ENCODE results near the gene PIGR. TPM values are rescaled to one million over a fixed set of nuclear protein-coding genes. Genes with fewer than 3 reads are reported as not detected.

The PIGR gene
- total RNA-seq, 1 experiment from 2014 or later = 2.6 TPM

DNA sequence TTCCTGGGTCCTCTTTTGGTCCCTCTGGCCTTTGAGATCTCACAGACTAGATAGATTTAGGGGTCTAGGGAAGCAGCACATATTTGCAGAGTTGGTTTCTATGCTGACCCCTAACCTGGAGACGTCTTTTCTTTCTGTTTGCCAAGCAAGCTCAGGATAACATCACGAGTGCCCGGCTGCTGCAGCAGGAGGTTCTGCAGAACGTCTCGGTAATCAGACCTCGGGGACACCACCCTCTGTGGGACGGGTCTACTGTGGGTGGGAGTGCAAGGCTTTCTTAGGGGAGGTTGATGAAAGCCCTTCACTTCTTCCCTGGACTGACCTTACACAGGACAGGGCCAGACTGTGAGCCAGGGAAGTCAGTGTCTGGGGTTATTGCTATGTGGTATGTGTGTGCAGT is 46.1 kb downstream of the PIGR start:
- Histone ChIP-seq H3K27me3 (ENCODE audit: insufficient read depth, low read length) (no peaks in the 10 kb centered on the region), H3K9me2 (ENCODE audit: insufficient read depth) (no peaks in the 10 kb centered on the region), H3K4me1 (ENCODE audit: control insufficient read depth in 1 of 2, insufficient read depth in 2 of 2, low read length in 2 of 2) (peaks cover 9 to 24% of the 10 kb centered on the region in 2 experiments), H3K4me3 (replicated peaks in 1 of 2; ENCODE audit: low read depth in 1 of 2, low read length in 2 of 2) (no peak overlapping the region), H2AFZ (ENCODE audit: low read depth, low read length, poor library complexity, severe bottlenecking) (no peak overlapping the region), H3K79me2 (ENCODE audit: insufficient read depth, low read length) (no peaks in the 10 kb centered on the region), H3K9me3 (ENCODE audit: control insufficient read depth in 1 of 2, insufficient read depth in 1 of 2, low read depth in 1 of 2, low read length in 2 of 2) (no peaks in the 10 kb centered on the region), H4K20me1 (ENCODE audit: insufficient read depth) (no peaks in the 10 kb centered on the region), H3K36me3 (ENCODE audit: control insufficient read depth in 1 of 2, insufficient read depth in 2 of 2, low read length in 2 of 2) (no peaks in the 10 kb centered on the region), H3K4me2 (ENCODE audit: low read length) (no peak overlapping the region), H3K9ac (ENCODE audit: low read length) (no peak overlapping the region), H3K27ac (ENCODE audit: low read depth, low read length) (no peak overlapping the region)
- ATAC-seq (no peak), DNase-seq (ENCODE audit: low read depth, low spot score) (no peak)
- ChIA-PET POLR2A (no interaction called here), CTCF (interaction anchor here (2.0 kb wide), 1 partner anchor 12 kb away, joined by 5 read pairs; no protein-coding TSS in a partner anchor), RAD21 (ENCODE audit: low non-redundant PET in 1 of 2, low total read pairs in 2 of 2, uncharacterized antibody in 2 of 2, unreplicated experiment in 2 of 2) (no interaction called here)
- no TSS peak for BruUV-seq (replicated peaks)
- TF ChIP-seq ZNF274 (IDR thresholded peaks at IDR 0.05; ENCODE audit: low read depth, low read length) (no peak), EZH2phosphoT487 (IDR thresholded peaks at IDR 0.05; ENCODE audit: borderline replicate concordance) (no peak), CBX3 (IDR thresholded peaks at IDR 0.05; ENCODE audit: low read depth) (no peak), ELF1 (IDR thresholded peaks at IDR 0.05; ENCODE audit: borderline replicate concordance, low read depth) (no peak), TCF7L2 (IDR thresholded peaks at IDR 0.05; ENCODE audit: borderline replicate concordance, extremely low read depth, insufficient read depth, insufficient read length) (no peak), EGR1 (IDR thresholded peaks at IDR 0.05; ENCODE audit: low read depth) (no peak), ZFX (IDR thresholded peaks at IDR 0.05) (no peak), JUND (IDR thresholded peaks at IDR 0.05) (no peak), ATF3 (IDR thresholded peaks at IDR 0.05) (no peak), SRF (IDR thresholded peaks at IDR 0.05; ENCODE audit: low read depth) (no peak), SIN3A (IDR thresholded peaks at IDR 0.05; ENCODE audit: low read depth) (no peak), CTCF (IDR thresholded peaks at IDR 0.05 in 2 of 3, conservative IDR thresholded peaks at IDR 0.05 in 1 of 3; ENCODE audit: borderline replicate concordance in 1 of 3, insufficient read depth in 1 of 3, low read depth in 2 of 3, low read length in 2 of 3) (no peak), YY1 (IDR thresholded peaks at IDR 0.05; ENCODE audit: extremely low read depth, insufficient replicate concordance, low read depth, low read length) (no peak), SP1 (IDR thresholded peaks at IDR 0.05; ENCODE audit: low read depth) (no peak), POLR2A (IDR thresholded peaks at IDR 0.05; ENCODE audit: borderline replicate concordance, extremely low read depth, insufficient read depth, insufficient read length) (no peak), RAD21 (IDR thresholded peaks at IDR 0.05; ENCODE audit: low read depth) (no peak)
- TF ChIP-seq, protein P1, sequence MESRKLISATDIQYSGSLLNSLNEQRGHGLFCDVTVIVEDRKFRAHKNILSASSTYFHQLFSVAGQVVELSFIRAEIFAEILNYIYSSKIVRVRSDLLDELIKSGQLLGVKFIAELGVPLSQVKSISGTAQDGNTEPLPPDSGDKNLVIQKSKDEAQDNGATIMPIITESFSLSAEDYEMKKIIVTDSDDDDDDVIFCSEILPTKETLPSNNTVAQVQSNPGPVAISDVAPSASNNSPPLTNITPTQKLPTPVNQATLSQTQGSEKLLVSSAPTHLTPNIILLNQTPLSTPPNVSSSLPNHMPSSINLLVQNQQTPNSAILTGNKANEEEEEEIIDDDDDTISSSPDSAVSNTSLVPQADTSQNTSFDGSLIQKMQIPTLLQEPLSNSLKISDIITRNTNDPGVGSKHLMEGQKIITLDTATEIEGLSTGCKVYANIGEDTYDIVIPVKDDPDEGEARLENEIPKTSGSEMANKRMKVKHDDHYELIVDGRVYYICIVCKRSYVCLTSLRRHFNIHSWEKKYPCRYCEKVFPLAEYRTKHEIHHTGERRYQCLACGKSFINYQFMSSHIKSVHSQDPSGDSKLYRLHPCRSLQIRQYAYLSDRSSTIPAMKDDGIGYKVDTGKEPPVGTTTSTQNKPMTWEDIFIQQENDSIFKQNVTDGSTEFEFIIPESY (IDR thresholded peaks at IDR 0.05; ENCODE audit: extremely low read depth, insufficient replicate concordance, low read length) = no peak
- intact Hi-C loops (cut with micrococcal nuclease) = no loop called here

Data from HCT116 (cell line).